GM18868 (cell line): Measurements from ENCODE around the gene FAT1.

Source experiments
- ATAC-seq: cut with Tn5 transposase; IDR thresholded peaks from one replicate; pipeline ENCODE4 v1.9.1; 2021; ENCODE audit warnings: mild to moderate bottlenecking, moderate library complexity; ENCODE audit not compliant: unreplicated experiment

The FAT1 gene

DNA sequence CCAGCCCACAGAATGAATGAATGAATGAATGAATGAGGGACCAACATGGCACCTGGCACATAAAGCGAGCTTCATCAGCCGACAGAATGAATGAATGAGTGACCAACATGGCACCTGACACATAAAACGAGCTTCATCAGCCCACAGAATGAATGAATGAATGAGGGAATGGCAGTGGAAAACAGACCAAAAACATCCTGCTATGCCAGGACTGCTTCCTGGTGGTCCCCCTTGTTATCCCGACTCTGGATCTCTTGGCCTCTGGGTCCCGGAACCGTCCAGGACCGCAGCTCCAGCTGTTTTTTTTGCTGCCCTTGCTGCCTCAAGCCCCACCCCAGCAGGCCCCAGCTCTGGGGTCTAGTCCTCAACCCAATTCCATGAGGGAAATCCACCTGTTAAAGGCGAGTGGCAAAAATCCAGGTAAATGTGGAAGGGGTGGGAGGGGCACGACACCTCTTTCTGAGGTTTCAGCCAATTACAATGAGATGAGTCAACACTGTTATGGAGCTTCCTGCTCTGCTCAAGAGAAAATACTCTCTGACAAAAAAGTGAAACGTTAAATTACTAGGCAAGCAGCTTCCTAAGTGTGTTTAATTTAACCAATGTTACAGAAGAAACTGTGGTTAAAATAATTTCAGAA is 96.3 kb downstream of the FAT1 start:
- no peak for ATAC-seq

DNA sequence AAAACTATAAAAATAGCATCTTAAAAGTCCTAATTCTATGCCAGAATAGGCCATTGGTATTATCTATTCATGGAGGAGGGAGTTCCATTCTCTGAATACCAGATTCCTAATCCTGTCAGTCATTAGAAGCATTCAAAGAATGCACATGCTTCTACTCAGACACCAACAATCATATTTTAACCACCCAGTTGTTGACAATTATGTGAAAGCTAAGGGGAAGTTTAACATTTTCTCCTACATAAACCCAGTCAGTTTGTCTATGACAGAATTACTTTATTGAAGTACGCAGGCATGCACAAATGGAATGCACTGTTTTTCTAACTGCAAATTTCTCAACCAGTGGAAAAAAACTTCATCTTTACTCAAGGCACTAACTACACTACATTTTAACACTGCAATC is 98.7 kb downstream of the FAT1 start:
- no peak for ATAC-seq

DNA sequence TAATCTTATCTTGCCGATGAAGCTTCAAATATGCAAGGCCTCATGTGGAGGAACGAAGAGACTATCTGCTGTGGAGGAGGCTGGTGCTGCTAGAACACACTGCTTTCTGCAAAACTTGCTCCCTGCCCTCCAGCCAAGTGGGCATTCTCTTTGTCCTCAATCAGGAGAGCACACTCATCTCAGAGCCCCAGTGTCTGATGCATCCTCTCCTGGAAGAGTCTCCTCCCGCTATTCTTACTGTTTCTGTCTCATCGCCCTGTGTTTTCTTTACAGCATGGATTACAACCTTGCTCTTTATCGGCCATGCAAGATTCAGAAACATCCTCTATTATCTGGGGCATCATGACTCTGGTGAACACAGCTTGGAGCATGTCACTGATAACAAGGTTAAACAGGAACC is 100.1 kb downstream of the FAT1 start:
- ATAC-seq: no peak

DNA sequence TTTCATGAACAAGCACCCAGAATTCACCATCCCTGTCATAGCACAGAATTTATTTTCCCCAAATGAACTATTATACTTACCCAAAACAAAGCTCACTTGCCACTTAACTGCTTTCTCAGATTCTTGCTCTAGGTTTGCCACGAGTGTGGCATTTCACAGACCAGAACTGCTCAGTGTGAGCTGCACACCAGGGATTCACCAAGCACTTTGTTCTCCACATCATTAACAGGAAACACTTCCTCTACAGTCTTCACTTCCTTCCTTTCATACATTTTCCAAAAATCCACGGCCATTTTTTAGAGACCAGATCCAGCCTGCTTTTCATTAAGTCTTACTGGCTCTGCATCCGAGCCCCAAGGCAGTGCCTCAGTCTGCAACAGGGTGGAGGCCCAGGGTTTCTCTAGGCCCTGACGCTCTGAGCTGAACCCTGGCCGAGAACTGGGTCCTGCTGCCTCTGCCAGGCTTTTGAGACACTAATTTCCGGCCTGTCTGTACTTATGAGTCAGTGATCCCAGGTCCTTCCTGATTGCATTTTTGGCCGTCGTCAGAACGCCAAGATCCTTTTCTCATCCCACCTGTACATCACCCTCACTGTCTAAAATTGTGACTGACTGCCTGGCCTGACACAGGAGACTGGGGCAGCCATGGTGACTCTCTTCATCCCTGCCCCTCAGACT is 100.7 kb downstream of the FAT1 start:
- no peak for ATAC-seq

DNA sequence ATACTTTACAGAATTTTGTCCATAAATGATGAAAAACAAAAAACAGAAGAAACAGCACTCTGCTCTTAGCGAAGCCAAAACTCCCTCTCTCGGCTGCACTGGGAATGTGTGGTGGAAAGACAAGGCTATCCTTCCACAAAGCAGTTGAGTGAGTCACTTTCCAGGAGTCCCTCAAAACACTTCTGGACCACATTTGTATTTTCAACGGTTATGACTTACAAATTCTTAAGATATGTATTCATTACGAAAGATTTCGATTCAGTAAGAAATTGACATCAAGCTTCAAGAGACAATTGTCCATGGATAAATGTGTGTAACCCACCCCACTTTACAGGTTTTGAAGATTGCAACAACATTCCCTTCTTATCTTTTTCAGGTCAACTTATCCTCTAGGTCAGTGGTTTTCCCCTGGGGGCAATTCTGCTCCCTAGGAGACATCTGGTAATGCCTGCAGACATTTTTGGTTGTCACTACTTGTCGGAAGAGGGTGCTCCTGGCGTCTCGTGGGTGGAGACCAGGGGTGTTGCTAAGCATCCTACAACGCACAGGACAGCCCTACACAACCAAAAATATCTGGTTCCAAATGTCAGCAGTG is 101.6 kb downstream of the FAT1 start:
- ATAC-seq: no peak

DNA sequence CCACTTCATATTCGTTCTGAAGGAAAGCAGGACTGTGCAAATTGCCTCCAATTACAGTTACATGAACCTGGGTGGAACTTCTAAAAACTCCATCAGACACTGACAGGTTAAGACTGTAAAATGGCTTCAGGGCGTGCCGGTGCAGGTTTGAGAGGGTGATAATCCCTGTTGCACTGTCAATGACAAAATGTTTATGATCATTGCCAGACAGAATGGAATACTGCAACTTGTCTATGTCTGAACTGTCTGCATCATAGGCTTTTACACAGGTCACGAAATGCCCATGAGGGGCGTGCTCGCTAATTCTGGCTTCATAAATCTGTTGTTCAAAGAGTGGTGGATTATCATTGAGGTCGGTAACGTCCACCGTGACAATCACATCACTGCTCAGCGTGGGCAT is 104.6 kb downstream of the FAT1 start:
- ATAC-seq: no peak

DNA sequence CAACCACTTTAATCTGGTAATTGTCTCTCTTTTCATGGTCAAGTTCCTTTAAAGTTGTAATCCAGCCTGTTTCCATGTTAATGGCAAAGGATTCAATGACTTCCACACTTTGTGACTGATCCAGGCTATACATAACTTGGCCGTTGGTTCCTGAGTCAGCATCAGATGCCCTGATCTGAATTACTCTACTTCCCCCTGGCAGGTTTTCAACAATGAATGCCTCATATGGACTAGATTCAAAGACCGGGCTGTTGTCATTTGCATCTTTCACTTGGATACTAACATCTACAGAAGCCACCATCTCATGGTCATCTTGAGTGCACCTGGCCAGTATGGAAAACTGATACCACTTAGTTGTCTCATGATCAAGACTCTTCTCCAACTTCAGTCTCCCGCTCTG is 105.7 kb downstream of the FAT1 start:
- ATAC-seq: no peak

DNA sequence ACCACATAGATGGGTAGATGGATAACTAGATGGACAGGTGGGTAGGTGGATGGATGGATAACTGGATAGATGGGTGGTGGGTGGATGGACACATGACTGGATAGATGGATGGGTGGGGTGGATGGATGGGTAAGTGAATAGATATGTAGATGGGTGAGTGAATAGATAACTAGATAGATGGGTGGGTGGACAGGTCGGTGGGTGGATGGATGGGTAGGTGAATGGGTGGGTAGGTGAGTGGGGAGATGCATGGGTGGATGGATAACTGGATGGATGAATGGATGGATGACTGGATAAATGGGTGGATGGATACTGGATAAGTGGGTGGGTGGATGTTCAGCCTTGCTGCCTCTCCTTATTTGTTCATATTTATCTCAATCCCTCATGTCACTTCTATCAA is 116.2 kb downstream of the FAT1 start:
- ATAC-seq: no peak

DNA sequence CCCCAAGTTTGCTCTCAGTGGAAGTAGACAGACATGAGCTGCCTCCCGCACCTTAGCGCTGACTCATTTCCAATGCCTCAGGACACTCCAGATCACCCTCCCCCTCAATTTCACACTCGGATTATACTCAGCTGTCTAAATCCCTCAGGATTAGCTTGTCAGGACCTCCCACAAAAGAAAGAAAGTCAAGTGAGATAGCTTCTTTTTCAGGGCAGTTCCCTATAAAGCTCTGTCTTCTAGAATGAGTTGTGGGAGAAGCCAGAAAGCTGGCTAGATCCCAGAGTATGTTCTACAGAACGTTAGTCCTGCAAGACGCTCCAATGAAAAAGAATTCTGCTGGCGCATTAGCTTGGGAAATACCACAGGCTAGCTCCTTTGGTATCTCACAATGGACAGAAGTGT is 117.1 kb downstream of the FAT1 start:
- no peak for ATAC-seq

DNA sequence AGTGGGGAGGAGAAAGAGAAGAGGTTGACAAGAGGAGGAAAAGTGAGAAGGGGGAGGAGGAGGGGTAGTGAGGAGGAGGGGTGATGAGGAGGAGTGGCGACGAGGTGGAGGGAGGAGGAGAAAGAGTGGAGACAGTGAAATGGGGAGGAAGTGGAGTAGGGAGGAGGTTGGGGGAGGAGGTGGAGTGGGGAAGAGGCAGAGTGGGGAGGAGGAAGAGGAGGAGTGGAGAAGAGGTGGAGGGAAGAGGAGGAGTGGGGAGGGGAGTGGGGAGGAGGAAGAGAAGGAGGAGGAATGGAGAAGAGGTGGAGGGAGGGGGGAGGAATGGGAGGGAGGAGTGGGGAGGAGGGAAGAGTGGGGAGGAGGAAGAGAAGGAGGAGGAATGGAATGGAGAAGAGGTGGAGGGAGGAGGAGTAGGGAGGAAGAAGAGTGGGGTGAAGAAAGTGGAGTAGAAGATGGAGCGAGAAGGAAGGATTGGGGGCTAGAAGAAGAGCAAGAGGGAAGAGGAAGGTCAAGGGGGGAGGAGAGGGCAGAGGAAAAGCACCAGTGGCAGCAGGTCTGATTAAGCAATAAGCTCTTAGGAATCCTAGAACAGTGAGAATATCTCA is 118.3 kb downstream of the FAT1 start:
- ATAC-seq: no peak

DNA sequence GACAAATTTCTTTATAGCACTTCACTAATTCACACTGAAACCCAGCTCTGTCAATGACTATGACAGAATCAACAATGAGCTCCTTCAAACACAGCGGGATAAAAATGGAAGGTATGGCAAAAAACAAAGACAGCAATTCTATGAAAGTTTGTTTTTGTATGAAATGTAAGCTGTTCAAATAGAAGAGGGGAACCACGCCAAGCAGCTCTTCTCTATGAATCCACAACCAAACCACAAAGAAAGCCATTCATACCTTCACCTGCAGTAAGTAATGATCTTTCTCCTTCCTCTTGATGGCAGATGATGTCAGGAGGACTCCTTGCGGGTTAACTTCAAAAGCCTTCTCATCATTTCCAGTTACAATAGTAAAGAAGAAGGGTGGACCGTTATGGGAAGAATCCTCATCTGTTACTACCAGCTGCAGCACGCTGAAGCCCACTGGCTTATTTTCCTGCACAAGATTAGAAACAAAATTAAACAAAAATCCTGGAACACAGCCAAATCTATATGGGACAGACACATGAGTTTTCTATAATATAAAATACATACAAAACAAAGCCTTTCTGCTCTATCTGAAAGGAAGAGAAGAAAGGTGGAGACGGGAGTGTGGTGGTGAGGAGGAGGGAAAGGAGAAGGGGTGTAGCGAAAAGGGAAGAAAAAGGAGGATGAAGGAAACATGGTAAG is 119.4 kb downstream of the FAT1 start:
- no peak for ATAC-seq

DNA sequence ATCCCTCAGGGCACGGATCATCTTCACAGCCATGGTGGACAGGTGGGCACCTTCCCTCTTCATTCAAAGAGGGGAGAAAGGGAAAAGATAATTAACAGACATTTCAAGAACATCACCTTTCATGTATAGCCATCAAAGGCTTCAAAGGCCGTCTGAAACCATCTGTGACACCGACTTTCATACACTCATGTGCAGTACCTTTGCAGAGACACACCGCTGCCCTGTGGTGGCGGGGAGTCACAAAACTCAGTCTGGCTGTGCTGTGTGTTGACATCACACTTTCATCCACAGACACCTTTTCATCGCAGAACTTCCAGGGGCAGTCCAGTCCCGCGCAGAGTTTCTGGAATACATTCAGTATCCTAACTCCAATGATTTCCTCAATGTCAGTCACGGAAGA is 120.7 kb downstream of the FAT1 start:
- ATAC-seq: no peak

DNA sequence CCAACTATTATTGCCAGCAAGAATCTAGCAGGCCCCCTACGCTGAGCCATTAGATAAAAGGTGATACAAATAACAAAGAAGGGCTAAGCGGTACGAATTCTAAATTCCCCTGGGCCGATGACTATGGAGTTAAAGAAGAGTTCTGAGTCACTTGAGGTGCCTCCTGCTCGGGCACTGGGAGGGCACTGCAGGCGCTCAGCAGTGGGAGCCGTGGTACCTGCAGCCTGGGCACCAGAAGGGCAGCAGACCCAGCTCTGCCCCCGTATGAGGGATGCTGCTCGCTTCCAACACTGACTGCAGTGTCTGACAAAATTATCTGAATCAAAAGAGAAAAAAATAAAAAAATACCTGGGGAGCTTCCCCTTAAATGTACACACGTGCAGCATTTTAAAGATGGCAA is 124.2 kb downstream of the FAT1 start:
- no peak for ATAC-seq

DNA sequence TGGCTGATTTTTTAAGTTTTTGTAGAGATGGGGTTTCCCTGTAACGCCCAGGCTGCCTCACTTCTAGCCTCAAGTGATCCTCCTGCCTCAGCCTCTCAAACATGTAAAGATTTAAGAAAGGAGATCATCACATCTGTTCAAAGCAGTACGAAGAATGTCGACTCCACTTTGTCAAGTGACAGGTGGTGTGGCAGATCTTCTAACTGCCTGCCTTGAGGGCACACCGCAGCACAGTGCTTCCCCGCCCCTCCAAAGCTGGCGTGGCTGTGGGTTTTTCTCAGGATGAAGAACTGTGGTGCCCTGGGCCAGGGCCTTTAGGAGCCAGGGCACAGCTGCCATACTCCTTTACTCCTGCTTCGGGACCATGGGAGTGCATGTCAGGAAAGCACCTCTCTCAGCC is 125.0 kb downstream of the FAT1 start:
- ATAC-seq: no peak

DNA sequence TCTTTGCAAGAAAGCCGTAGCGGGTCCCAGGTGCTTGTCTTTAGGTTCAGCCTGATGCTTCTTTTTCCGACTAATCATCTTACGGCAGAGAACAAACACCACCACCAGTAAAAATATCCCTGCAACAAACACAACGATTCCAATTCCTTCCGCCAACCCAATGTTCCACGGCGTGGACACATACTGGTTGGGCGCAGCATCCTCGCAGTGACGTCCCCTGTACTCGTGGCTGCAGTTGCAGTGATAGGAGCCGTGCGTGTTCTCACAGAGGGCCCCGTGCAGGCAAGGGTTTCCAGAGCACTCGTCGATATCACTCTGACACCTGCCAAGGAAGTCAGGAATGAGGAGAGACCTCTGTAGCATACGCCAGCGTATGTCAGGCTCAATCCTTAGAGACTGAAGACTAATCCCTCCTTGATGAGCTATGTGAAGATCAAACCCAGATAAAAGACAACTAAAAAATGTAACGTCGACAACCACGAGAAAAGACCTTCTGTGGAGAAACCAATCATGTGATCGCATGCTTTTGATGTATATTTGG is 126.7 kb downstream of the FAT1 start:
- ATAC-seq: no peak

DNA sequence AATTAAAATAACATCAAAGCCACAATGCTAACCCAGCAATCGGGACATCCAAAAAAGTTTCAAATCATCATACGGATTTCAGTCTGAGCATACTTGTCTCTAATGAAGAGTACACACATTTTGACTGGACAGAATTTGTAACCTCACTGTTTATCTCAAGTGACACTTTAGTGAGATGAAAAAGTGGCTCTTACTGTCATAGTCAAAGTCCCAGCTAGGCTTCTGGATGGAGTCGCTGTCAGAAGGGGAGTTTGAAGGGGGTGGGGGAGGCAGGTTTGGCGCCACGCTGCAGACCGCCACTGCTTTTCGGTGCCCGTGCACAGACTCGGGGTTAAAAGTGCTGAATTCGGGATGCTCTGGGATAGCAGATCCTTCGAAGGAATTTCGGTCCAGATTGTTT is 127.3 kb downstream of the FAT1 start:
- ATAC-seq: no peak

DNA sequence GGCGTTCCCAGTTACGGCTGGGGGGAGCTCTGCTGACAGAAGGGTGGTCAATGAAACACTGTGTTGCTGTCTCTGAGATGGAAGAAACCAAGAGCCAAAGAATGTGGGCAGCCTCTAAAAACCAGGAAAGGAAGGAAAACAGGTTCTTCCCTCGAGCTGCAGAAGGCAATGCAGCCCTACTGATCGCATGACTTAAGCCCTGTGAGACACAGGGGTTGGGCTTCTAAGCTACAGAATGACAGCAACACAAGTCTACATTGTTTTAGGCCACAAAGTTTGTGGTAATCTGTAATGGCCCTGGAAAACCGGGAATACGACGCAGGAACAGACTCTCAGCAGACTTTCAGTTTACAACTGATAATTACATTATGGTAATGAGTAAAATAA is 130.1 kb downstream of the FAT1 start:
- no peak for ATAC-seq

DNA sequence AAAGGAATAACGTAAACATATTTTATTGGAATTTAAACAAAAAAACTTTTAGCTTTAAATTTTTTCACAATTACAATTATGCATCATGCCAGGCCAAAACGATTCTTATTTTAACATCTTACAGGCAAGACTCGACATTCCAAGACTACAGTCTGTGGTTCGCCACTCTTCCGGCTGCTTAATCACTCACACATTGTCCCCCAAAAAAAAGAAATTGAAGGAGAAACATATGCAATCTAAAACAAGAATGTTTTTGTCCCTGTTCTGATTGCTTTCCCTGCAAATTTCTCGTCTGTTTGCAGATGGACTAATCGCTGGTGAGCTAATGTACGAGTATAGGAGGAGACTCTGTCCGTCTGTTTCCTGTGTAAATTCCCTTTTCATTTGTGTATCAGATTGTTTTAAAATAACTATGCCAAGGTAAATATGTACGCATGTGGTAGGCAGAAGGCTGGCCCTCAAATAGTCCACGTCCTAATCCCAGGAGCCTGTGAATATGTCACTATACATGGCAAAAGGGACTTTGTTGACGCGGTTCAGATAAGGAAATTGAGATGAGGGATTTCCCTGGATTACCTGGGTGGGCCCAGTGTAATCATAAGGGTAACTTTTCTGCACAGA is 130.6 kb downstream of the FAT1 start:
- no peak for ATAC-seq

DNA sequence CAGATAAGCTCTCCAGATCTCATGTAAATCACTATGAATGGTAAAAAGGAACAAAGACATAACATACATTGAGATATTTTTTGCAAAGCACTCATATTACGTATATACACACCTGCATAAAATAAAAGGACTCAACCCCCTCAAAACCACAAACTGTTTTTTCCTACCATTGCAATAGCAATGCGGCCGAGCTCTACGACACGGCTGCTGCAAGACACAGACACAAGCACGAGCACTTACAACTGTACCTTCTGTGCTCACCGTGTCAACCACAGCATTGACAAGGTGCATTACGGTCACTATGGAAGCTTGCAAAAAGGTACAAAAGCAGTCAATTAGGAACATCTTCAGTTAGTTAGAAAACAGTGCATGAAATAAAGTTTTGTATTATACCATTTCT is 131.2 kb downstream of the FAT1 start:
- no peak for ATAC-seq

DNA sequence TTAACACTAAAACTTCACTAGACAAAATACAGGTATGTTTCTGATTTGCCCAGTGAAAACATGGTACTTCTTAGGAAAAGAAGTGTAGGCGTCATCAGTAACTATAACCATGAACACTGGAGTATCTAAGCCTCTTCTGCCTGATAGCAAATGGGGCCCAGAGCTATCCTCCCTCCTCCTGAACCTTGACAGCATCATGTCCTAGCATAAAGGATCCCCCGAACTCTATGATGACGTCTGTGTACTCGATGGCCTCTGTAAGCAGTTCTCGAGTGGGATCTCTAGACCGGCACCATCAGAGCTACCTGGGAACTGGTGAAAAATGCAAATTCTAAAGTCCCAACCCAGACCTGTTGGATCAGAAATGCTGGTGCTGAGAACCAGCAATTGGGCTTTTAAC is 132.0 kb downstream of the FAT1 start:
- no peak for ATAC-seq

DNA sequence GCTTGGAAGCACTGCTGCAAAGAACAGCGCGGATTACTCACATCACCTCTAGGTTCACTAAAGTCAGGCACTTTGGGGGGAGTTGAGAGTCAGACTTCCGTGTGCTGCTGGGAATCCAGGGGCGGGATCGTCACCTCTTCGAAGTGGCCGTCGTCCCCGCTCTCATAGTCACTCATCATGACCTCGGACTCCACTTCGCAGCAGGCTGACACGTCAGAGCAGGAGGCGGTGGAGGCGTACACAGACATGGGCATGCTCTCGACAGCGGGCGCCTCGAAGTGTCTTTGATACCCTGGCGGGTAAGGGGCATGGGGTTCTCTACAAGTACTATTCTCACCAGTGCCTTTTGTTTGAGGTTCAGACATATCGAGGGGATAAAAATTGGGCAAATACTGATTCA is 135.2 kb downstream of the FAT1 start:
- no peak for ATAC-seq
